Sigmoid colon (tissue), 7 donors: ENCODE results near the gene ABLIM2. TPM values are rescaled to one million over a fixed set of nuclear protein-coding genes. Genes with fewer than 3 reads are reported as not detected.
"Not testable (repeated sequence)": the region's sequence is repeated elsewhere in the genome, so short reads cannot be mapped to it uniquely, and the experiment has no call there.

ENCODE experiments used
- DNase-seq: peaks from one replicate; pipeline ENCODE4 v3.0.0-alpha.2; 2019
- H3K27ac ChIP-seq, 4 donors: fragments of 200-600 bp; sonication (generic); one replicate each; pipeline ENCODE4 v1.5.1; 2016 to 2019; ENCODE audit warnings: mild to moderate bottlenecking in 1 of 4
- H3K27me3 ChIP-seq, 3 donors: fragments of 200-600 bp; sonication (generic); one replicate each; pipeline ENCODE4 v1.5.1; 2019; ENCODE audit warnings: mild to moderate bottlenecking in 1 of 3
- H3K36me3 ChIP-seq, 4 donors: fragments of 200-600 bp; sonication (generic); one replicate each; pipeline ENCODE4 v1.5.1; 2016 to 2019
- H3K4me1 ChIP-seq, 4 donors: fragments of 200-600 bp; sonication (generic); one replicate each; pipeline ENCODE4 v1.5.1; 2017 to 2019
- H3K4me3 ChIP-seq, 4 donors: fragments of 200-600 bp; sonication (generic); one replicate each; pipeline ENCODE4 v1.5.1; 2017 to 2019; ENCODE audit warnings: mild to moderate bottlenecking in 2 of 4, moderate library complexity in 1 of 4
- H3K9me3 ChIP-seq, 4 donors: fragments of 200-600 bp in 3 of 4; sonication (generic) in 3 of 4; one replicate each; pipeline versions ENCODE4 v1.5.1 to v1.6.1; 2013 to 2019
- CTCF ChIP-seq, 4 experiments: fragments of 450-650 bp in 3 of 4; fragments of 200-600 bp in 1 of 4; IDR thresholded peaks; one replicate each; pipeline ENCODE4 v1.5.1; 2016 to 2019; ENCODE audit warnings: antibody characterized with exemption in 4 of 4, mild to moderate bottlenecking in 3 of 4, moderate library complexity in 2 of 4
- EP300 ChIP-seq, 4 donors: sonication (generic); formaldehyde crosslinking; IDR thresholded peaks; one replicate each; pipeline ENCODE4 v1.6.1; 2017; ENCODE audit warnings: antibody characterized with exemption in 4 of 4
- POLR2A ChIP-seq, 2 donors: fragments of 450-650 bp; IDR thresholded peaks; one replicate each; pipeline ENCODE4 v1.6.1; 2016; ENCODE audit warnings: antibody characterized with exemption in 2 of 2, mild to moderate bottlenecking in 2 of 2, moderate library complexity in 2 of 2
- POLR2AphosphoS5 ChIP-seq, 4 donors: sonication (generic); formaldehyde crosslinking; IDR thresholded peaks; one replicate each; pipeline ENCODE4 v1.6.1; 2017; ENCODE audit warnings: antibody characterized with exemption in 4 of 4
- WGBS, 2 donors: extraction: QIAGEN DNeasy Blood & Tissue Kit; methylation state at CpG; one replicate each; pipeline ENCODE4 v1.1.7; 2013; 5-methylcytosine and 5-hydroxymethylcytosine counted together
- intact Hi-C: fragments of 100-400 bp; cut with DNase I; formaldehyde crosslinking; loops from one replicate; pipeline ENCODE4 v1.15.1; 2023
- polyA plus RNA-seq, 3 donors: library from polyadenylated mRNA; stranded (reverse); fragments of 200-250 nt; gene quantifications; one replicate each; pipeline ENCODE4 v1.2.3, GENCODE V29; 2013
- total RNA-seq, 4 donors: library from RNA; depleted of rRNA; stranded (reverse); fragments of >200 nt; gene quantifications; one replicate each; pipeline ENCODE4 v1.1.0, GENCODE V29; 2016
- donor health status: healthy with polysubstance abuse.
- donor health status: Bipolar disorder and iron deficiency.
- donor health status: healthy.

ABLIM2 gene
- total and polyA plus RNA-seq, 7 donors: 3.1 to 15.0 (median 7.4) TPM

- no peak for DNase-seq
- H3K27me3 ChIP-seq: no peaks in the 10 kb centered on the region
- no peak for TF ChIP-seq POLR2A (IDR thresholded peaks at IDR 0.05)
- TF ChIP-seq POLR2AphosphoS5 (IDR thresholded peaks at IDR 0.05): no peak
- no peak for TF ChIP-seq EP300 (IDR thresholded peaks at IDR 0.05)
- no peak for TF ChIP-seq CTCF (IDR thresholded peaks at IDR 0.05)
- no peaks in the 10 kb centered on the region for H3K36me3 ChIP-seq
- 78 to 82% methylated on average over 9 of the region's 9 CpGs for WGBS, 2 donors
- H3K27ac ChIP-seq: no peak overlapping the region
- no peaks in the 10 kb centered on the region for H3K9me3 ChIP-seq
- peaks cover 0 to 55% (median 37%) of the 10 kb centered on the region in 4 donors for H3K4me1 ChIP-seq
- H3K4me3 ChIP-seq: no peak overlapping the region
- intact Hi-C loops: no loop called here
These were observed 16.1 kb downstream of the ABLIM2 start for GRCh38 chr4:8142556-8142955.

DNA sequence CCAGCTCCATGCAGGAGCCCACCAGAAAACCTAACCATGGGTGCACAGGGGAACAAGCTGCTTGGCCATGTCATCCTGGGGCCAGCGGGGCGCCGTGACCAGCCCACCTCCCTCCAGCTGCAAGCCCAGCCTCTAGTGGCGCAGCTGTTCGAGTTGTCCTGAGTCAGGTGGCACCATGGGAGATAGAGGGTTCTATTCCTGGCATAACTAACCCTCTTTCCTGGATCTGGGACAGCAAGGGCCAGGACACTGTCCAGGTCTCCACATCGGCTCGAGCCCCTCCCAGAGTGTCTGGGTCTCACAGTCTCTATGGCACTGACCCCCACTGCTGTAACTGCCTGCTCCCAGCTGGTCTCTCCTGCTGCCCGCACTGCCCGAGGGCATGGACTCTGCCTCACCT lies 16.7 kb downstream of the ABLIM2 start:
- H3K9me3 ChIP-seq: no peaks in the 10 kb centered on the region
- intact Hi-C loops: no loop called here
- H3K4me1 ChIP-seq: peaks cover 0 to 55% (median 37%) of the 10 kb centered on the region in 4 donors
- H3K27ac ChIP-seq: no peak overlapping the region
- H3K27me3 ChIP-seq: no peaks in the 10 kb centered on the region
- no peak for DNase-seq
- WGBS, 2 donors: 92 to 93% methylated on average over 9 of the region's 9 CpGs
- H3K36me3 ChIP-seq: no peaks in the 10 kb centered on the region
- TF ChIP-seq POLR2A (IDR thresholded peaks at IDR 0.05): no peak
- no peak overlapping the region for H3K4me3 ChIP-seq

GRCh38 chr4:8140915-8141314 lies 17.7 kb downstream of the ABLIM2 start:
- TF ChIP-seq CTCF (IDR thresholded peaks at IDR 0.05) (no peak), POLR2AphosphoS5 (IDR thresholded peaks at IDR 0.05) (no peak), EP300 (IDR thresholded peaks at IDR 0.05) (no peak), POLR2A (IDR thresholded peaks at IDR 0.05) (no peak)
- no peaks in the 10 kb centered on the region for H3K36me3 ChIP-seq

DNA sequence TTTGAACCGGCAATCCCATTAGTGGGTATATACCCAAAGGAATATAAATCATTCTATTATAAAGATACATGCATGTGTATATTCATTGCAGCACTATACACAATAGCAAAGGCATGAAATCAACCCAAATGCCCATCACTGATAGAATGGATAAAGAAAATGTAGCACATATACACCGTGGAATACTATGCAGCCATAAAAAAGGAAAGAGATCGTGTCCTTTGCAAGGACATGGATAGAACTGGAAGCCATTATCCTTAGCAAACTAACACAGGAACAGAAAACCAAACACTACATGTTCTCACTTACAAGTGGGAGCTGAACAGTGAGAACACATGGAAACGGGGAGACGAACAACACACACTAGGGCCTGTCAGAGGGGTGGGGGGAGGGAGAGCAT lies 18.9 kb downstream of the ABLIM2 start:
- H3K36me3 ChIP-seq, intact Hi-C loops, H3K4me3 ChIP-seq, H3K9me3 ChIP-seq, H3K27me3 ChIP-seq, DNase-seq, H3K27ac ChIP-seq: not testable (repeated sequence)
- peaks cover 0 to 39% (median 22%) of the 10 kb centered on the region in 4 donors for H3K4me1 ChIP-seq
- WGBS, 2 donors: 95 to 98% methylated on average over 5 of the region's 5 CpGs

More at GRCh38 chr4:8140915-8141314, 17.7 kb downstream of the ABLIM2 start:
- H3K9me3 ChIP-seq: no peaks in the 10 kb centered on the region
- intact Hi-C loops: no loop called here
- no peak for DNase-seq
- WGBS, 2 donors: 77 to 80% methylated on average over 6 of the region's 6 CpGs
- no peak overlapping the region for H3K4me3 ChIP-seq
- H3K27me3 ChIP-seq: no peaks in the 10 kb centered on the region
- H3K27ac ChIP-seq: no peak overlapping the region
- H3K4me1 ChIP-seq: peaks cover 0 to 51% (median 33%) of the 10 kb centered on the region in 4 donors

GRCh38 chr4:8136972-8137710 lies 21.5 kb downstream of the ABLIM2 start:
- H3K36me3 ChIP-seq: no peaks in the 10 kb centered on the region
- WGBS, 2 donors: 91 to 94% methylated on average over 19 of the region's 19 CpGs
- no peak overlapping the region for H3K4me3 ChIP-seq
- no peak for DNase-seq
- H3K4me1 ChIP-seq: peaks cover 0 to 19% (median 12%) of the 10 kb centered on the region in 4 donors
- intact Hi-C loops: no loop called here
- no peak overlapping the region for H3K27ac ChIP-seq
- H3K9me3 ChIP-seq: no peaks in the 10 kb centered on the region
- H3K27me3 ChIP-seq: no peaks in the 10 kb centered on the region
- TF ChIP-seq CTCF (IDR thresholded peaks at IDR 0.05) (no peak), EP300 (IDR thresholded peaks at IDR 0.05) (no peak), POLR2AphosphoS5 (IDR thresholded peaks at IDR 0.05) (no peak), POLR2A (IDR thresholded peaks at IDR 0.05) (no peak)

DNA sequence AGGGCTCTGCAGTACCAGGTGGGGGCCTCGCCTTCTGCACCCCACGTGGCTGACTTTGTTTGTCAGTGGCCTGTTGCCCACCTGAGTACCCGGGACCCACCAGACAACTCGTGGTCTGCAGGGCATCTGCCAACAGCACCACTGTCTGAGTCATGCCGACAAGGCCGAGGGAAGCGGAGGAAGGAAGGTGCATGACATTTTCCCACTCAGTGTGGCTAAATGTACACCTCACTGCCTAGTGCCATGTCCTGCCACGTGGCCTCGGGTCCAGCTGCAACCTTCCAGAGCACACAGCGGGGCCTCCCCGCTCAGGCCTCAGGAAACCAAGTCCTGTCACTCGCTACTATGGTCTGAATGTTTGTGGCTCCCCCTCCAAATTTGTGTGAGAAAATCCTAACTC lies 22.1 kb downstream of the ABLIM2 start:
- Histone ChIP-seq H3K9me3 (no peaks in the 10 kb centered on the region), H3K27ac (no peak overlapping the region), H3K4me1 (peaks cover 0 to 13% (median 6%) of the 10 kb centered on the region in 4 donors), H3K27me3 (no peaks in the 10 kb centered on the region), H3K36me3 (no peaks in the 10 kb centered on the region), H3K4me3 (no peak overlapping the region)
- TF ChIP-seq POLR2A (IDR thresholded peaks at IDR 0.05) (no peak), POLR2AphosphoS5 (IDR thresholded peaks at IDR 0.05) (no peak), CTCF (IDR thresholded peaks at IDR 0.05) (no peak), EP300 (IDR thresholded peaks at IDR 0.05) (no peak)
- DNase-seq: no peak
- 87 to 89% methylated on average over 12 of the region's 12 CpGs for whole genome bisulfite sequencing, 2 donors
- intact Hi-C loops: no loop called here
